CD14-positive monocyte (primary cell): Measurements from ENCODE around the gene GRIK3. TPM values are rescaled to one million over a fixed set of nuclear protein-coding genes. Genes with fewer than 3 reads are reported as not detected.

Experiments
- DNase-seq, 3 donors: peaks; one replicate each; pipeline ENCODE4 v3.0.0-alpha.2; 2011 to 2022
- H2AFZ ChIP-seq: 2 replicates; pipeline ENCODE4 v1.6.0; 2012; ENCODE audit warnings: mild to moderate bottlenecking, low read depth, low read length, inconsistent platforms; ENCODE audit not compliant: insufficient read depth, poor library complexity, severe bottlenecking
- H3K27ac ChIP-seq, 2 donors: 1 replicate in 1 of 2; 2 replicates in 1 of 2; pipeline ENCODE4 v1.5.1; 2012 to 2013; ENCODE audit warnings: low read length in 2 of 2, control low read depth in 1 of 2, inconsistent platforms in 1 of 2, low read depth in 1 of 2, mild to moderate bottlenecking in 1 of 2
- H3K27me3 ChIP-seq, 2 donors: one replicate each; pipeline versions ENCODE4 v1.6.0 to v1.6.1; 2011 to 2013; ENCODE audit warnings: low read length in 2 of 2; ENCODE audit not compliant: control insufficient read depth in 2 of 2, insufficient read depth in 2 of 2
- H3K36me3 ChIP-seq, 2 donors: replicated peaks in 1 of 2; 1 replicate in 1 of 2; 2 replicates in 1 of 2; pipeline versions ENCODE4 v1.5.1 to v1.6.1; 2012 to 2013; ENCODE audit warnings: low read length in 2 of 2, control low read depth in 1 of 2, inconsistent platforms in 1 of 2, mild to moderate bottlenecking in 1 of 2; ENCODE audit not compliant: insufficient read depth in 2 of 2, control insufficient read depth in 1 of 2
- H3K4me1 ChIP-seq, 2 donors: 1 replicate in 1 of 2; 2 replicates in 1 of 2; pipeline versions ENCODE4 v1.5.1 to v1.6.1; 2012 to 2013; ENCODE audit warnings: low read length in 2 of 2, control low read depth in 1 of 2, inconsistent platforms in 1 of 2, mild to moderate bottlenecking in 1 of 2, moderate library complexity in 1 of 2; ENCODE audit not compliant: insufficient read depth in 2 of 2, control insufficient read depth in 1 of 2
- H3K4me2 ChIP-seq: replicated peaks from 2 replicates; pipeline ENCODE3; 2012; ENCODE audit warnings: low read length, moderate library complexity, mild to moderate bottlenecking; ENCODE audit not compliant: poor library complexity, severe bottlenecking; ENCODE audit errors: extremely low read depth
- H3K4me3 ChIP-seq, 3 experiments: fragments of 200-600 bp in 1 of 3; sonication (generic) in 1 of 3; replicated peaks in 1 of 3; 1 replicate in 2 of 3; 2 replicates in 1 of 3; pipeline ENCODE4 v1.5.1; 2011 to 2013; ENCODE audit warnings: low read length in 3 of 3, mild to moderate bottlenecking in 3 of 3, control low read depth in 2 of 3, low read depth in 2 of 3, inconsistent platforms in 1 of 3, moderate library complexity in 1 of 3
- H3K79me2 ChIP-seq: 2 replicates; pipeline ENCODE4 v1.6.0; 2012; ENCODE audit warnings: mild to moderate bottlenecking, control low read depth, inconsistent platforms, low read length, moderate library complexity; ENCODE audit not compliant: insufficient read depth
- H3K9ac ChIP-seq: 2 replicates; pipeline ENCODE4 v1.6.0; 2017; ENCODE audit warnings: low read length, mild to moderate bottlenecking; ENCODE audit not compliant: insufficient read depth, poor library complexity, severe bottlenecking
- H3K9me3 ChIP-seq, 2 donors: replicated peaks in 1 of 2; 1 replicate in 1 of 2; 2 replicates in 1 of 2; pipeline versions ENCODE4 v1.5.1 to v1.6.1; 2012 to 2013; ENCODE audit warnings: low read length in 2 of 2, control low read depth in 1 of 2; ENCODE audit not compliant: control insufficient read depth in 1 of 2, insufficient read depth in 1 of 2
- H4K20me1 ChIP-seq: 2 replicates; pipeline ENCODE4 v1.6.0; 2012; ENCODE audit warnings: mild to moderate bottlenecking, low read length, control low read depth, moderate library complexity; ENCODE audit not compliant: insufficient read depth
- H3K27ac Mint-ChIP-seq, 7 donors: one replicate each; pipeline ENCODE4 v1.8.0; 2020; ENCODE audit warnings: mild to moderate bottlenecking in 7 of 7, mixed read lengths in 7 of 7, moderate library complexity in 6 of 7, inconsistent platforms in 2 of 7
- H3K27me3 Mint-ChIP-seq, 3 donors: one replicate each; pipeline ENCODE4 v1.8.0; 2021 to 2022; ENCODE audit warnings: low read depth in 3 of 3, mild to moderate bottlenecking in 3 of 3, mixed read lengths in 3 of 3, moderate library complexity in 3 of 3, inconsistent platforms in 1 of 3
- H3K36me3 Mint-ChIP-seq, 2 donors: one replicate each; pipeline ENCODE4 v1.8.0; 2020; ENCODE audit warnings: mixed read lengths in 2 of 2, inconsistent platforms in 1 of 2, mild to moderate bottlenecking in 1 of 2
- H3K4me1 Mint-ChIP-seq: one replicate; pipeline ENCODE4 v1.8.0; 2020; ENCODE audit warnings: mild to moderate bottlenecking, mixed read lengths
- H3K4me3 Mint-ChIP-seq, 2 donors: one replicate each; pipeline ENCODE4 v1.8.0; 2020; ENCODE audit warnings: mild to moderate bottlenecking in 2 of 2, mixed read lengths in 2 of 2, moderate library complexity in 1 of 2
- H3K9me3 Mint-ChIP-seq, 7 donors: one replicate each; pipeline ENCODE4 v1.8.0; 2020 to 2022; ENCODE audit warnings: mixed read lengths in 7 of 7, mild to moderate bottlenecking in 6 of 7, moderate library complexity in 6 of 7, inconsistent platforms in 2 of 7
- CTCF ChIP-seq: fragments of 200-600 bp; IDR thresholded peaks from one replicate; pipeline ENCODE4 v1.8.0; 2022; ENCODE audit warnings: antibody characterized with exemption, mild to moderate bottlenecking
- WGBS: methylation state at CpG from one replicate; pipeline ENCODE4 v1.1.5; 2013; ENCODE audit warnings: missing lambda C conversion rate; ENCODE audit not compliant: insufficient coverage; 5-methylcytosine and 5-hydroxymethylcytosine counted together
- intact Hi-C, 2 donors: fragments of 100-400 bp; cut with micrococcal nuclease; formaldehyde crosslinking; loops; one replicate each; pipeline versions ENCODE4 v1.15.0 to v1.15.1; 2023
- polyA plus RNA-seq, 3 donors: library from polyadenylated mRNA; depleted of rRNA in 1 of 3; unstranded in 2 of 3; stranded (reverse) in 1 of 3; fragments of 300-500 nt in 2 of 3; fragments of >200 nt in 1 of 3; fragmentation: Illumina TruSeq in 2 of 3; gene quantifications; 1 replicate in 2 of 3; 2 replicates in 1 of 3; pipeline ENCODE4 v1.2.3, GENCODE V29; 2012 to 2021

GRIK3 gene
- polyA plus RNA-seq, 3 donors = not detected

GRCh38 chr1:36987276-36987675 lies 47.0 kb downstream of the GRIK3 start:
- Histone ChIP-seq H4K20me1 (no peaks in the 10 kb centered on the region), H3K27me3 (no peaks in the 10 kb centered on the region), H3K4me1 (no peaks in the 10 kb centered on the region), H3K4me2 (no peak overlapping the region), H3K27ac (no peak overlapping the region), H2AFZ (no peak overlapping the region), H3K9ac (no peak overlapping the region), H3K79me2 (no peaks in the 10 kb centered on the region), H3K4me3 (no peak overlapping the region), H3K9me3 (no peaks in the 10 kb centered on the region), H3K36me3 (no peaks in the 10 kb centered on the region)
- Mint-ChIP-seq H3K27me3 (peaks cover 4 to 12% (median 8%) of the 10 kb centered on the region in 3 donors), H3K9me3 (no peaks in the 10 kb centered on the region), H3K4me1 (no peaks in the 10 kb centered on the region), H3K27ac (no peak overlapping the region), H3K36me3 (no peaks in the 10 kb centered on the region), H3K4me3 (no peak overlapping the region)
- DNase-seq = no peak
- no peak for TF ChIP-seq CTCF
- WGBS = 60% methylated on average over 1 of the region's 2 CpGs
- intact Hi-C loops = no loop called here

- 86% methylated on average over 4 of the region's 6 CpGs for WGBS
- Histone ChIP-seq H3K9ac (no peak overlapping the region), H2AFZ (no peak overlapping the region), H3K27me3 (no peaks in the 10 kb centered on the region), H3K4me2 (no peak overlapping the region), H3K9me3 (no peaks in the 10 kb centered on the region), H3K4me3 (no peak overlapping the region), H3K27ac (no peak overlapping the region), H3K4me1 (no peaks in the 10 kb centered on the region), H3K79me2 (no peaks in the 10 kb centered on the region), H4K20me1 (no peaks in the 10 kb centered on the region), H3K36me3 (no peaks in the 10 kb centered on the region)
- TF ChIP-seq CTCF = no peak
- no peak overlapping the region for H3K4me3 Mint-ChIP-seq
- intact Hi-C loops = no loop called here
- no peaks in the 10 kb centered on the region for H3K9me3 Mint-ChIP-seq
- H3K4me1 Mint-ChIP-seq = no peaks in the 10 kb centered on the region
- peaks cover 7 to 10% (median 9%) of the 10 kb centered on the region in 3 donors for H3K27me3 Mint-ChIP-seq
- DNase-seq = no peak
- no peaks in the 10 kb centered on the region for H3K36me3 Mint-ChIP-seq
- H3K27ac Mint-ChIP-seq = no peak overlapping the region
Observed at GRCh38 chr1:36986241-36986985, 47.9 kb downstream of the GRIK3 start.
